GM13977 (cell line): Measurements from ENCODE around the gene ASPSCR1.

Experiments
- DNase-seq: peaks from one replicate; pipeline ENCODE4 v3.0.0; 2012; ENCODE audit warnings: low spot score
- in situ Hi-C: fragments of 300-500 bp; cut with MboI; formaldehyde crosslinking; loops from one replicate; pipeline ENCODE4 v1.12.0; 2022; ENCODE audit warnings: low sequenced_read_pairs, low pct_unique_long_range_greater_than_20kb, mixed read lengths, inconsistent platforms; ENCODE audit not compliant: unreplicated experiment
- TF ChIP-seq, protein P1 (sequence below): IDR thresholded peaks from 2 replicates; pipeline ENCODE4 v1.5.1; 2012; ENCODE audit warnings: mild to moderate bottlenecking, control low read depth; ENCODE audit not compliant: insufficient read depth; ENCODE audit errors: extremely low read depth, missing control alignments

ASPSCR1 gene

DNA sequence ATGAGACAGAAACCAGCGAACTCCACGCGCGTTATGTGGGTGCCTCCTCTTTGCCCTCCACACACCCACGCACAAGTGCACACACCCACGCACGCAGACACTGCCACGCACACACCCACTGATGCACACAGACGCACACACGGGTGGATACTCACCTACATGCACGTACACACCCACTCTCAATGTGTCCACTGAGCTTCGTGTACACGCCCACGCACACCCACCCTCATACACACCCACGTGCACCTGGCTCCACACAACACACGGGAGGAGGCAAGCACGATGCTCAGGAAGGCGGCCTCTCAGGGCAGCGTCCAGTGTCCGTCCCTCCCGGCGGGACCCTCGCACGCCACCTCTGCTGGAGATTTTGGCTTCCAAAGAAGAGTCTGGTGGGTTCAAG is 70.0 kb downstream of the ASPSCR1 start:
- DNase-seq, result no peak
- in situ Hi-C loops, result no loop called here
- TF ChIP-seq, protein P1, sequence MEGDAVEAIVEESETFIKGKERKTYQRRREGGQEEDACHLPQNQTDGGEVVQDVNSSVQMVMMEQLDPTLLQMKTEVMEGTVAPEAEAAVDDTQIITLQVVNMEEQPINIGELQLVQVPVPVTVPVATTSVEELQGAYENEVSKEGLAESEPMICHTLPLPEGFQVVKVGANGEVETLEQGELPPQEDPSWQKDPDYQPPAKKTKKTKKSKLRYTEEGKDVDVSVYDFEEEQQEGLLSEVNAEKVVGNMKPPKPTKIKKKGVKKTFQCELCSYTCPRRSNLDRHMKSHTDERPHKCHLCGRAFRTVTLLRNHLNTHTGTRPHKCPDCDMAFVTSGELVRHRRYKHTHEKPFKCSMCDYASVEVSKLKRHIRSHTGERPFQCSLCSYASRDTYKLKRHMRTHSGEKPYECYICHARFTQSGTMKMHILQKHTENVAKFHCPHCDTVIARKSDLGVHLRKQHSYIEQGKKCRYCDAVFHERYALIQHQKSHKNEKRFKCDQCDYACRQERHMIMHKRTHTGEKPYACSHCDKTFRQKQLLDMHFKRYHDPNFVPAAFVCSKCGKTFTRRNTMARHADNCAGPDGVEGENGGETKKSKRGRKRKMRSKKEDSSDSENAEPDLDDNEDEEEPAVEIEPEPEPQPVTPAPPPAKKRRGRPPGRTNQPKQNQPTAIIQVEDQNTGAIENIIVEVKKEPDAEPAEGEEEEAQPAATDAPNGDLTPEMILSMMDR, result no peak

DNA sequence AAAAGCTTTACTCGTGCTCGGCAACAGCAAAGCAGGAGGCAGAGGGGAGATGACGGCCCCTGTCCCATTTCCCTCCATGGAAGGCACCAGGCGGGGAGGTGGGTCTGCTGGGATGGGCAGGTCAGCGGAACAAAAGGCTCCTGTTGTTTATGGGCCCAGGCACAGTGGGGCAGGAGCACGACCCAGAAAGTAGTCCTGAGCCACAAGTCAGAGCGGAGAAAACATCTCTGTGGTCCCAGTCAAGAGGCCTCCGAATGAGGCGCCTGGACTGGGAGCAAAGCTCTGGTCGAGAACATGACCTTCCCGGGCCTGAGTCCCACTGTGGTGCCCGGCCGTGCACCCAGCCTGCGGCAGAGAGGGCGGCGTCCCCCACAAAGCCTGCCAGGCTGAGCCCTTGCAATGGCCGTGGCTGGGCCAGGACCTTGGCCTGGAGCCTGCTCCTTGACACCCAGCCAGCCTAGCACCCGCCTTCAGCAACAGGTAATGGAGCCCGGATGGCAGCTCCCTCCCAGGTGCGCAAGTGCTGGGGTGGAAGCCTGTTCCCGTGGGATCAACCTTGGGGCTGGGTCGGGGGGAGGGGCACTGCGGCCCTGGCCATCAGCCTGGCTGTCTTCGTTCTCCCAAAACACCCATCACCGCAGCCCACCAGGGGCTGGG is 70.6 kb downstream of the ASPSCR1 start:
- no peak for DNase-seq
- in situ Hi-C loops, result no loop called here
- TF ChIP-seq, protein P1, result no peak

DNA sequence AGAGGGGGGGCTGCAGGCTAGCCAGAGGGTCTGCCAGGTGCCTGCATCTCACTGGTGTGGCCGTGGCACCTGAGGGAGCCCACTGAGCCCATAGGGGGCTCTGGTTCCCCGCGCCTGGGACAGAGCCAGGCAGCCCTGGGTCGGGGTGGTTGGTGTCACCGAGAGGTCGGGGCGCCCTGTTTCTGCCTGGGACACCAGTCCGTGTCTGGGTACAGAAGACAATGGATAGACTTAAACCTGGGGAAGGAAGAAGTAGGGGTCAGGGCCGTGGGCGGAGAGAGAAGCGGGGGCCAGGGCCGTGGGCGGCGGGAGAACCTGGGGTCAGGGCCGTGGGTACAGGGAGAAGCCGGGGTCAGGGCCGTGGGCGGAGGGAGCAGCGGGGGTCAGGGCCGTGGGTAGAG is 71.1 kb downstream of the ASPSCR1 start:
- TF ChIP-seq, protein P1, result no peak
- in situ Hi-C loops, result no loop called here
- no peak for DNase-seq

DNA sequence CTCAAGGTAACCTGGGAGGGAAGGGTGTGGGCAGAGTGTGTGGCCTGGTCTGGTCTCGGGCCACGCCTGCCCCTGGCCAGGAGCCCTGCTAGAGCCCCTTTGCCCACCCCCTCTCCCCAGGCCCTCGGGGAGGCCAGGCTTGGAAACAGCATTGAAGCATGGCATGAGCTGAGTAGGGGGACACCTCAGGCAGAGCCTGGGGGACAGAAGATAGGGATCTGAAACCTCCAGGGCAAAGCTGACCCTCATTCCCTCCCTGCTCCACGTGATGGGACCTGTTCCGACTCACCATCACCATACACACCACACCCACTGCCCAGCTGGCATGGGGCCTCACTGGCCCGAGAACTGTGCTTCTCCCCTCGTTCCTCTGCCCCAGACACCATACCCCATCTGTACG is 71.7 kb downstream of the ASPSCR1 start:
- TF ChIP-seq, protein P1, result no peak
- no peak for DNase-seq
- in situ Hi-C loops, result no loop called here

DNA sequence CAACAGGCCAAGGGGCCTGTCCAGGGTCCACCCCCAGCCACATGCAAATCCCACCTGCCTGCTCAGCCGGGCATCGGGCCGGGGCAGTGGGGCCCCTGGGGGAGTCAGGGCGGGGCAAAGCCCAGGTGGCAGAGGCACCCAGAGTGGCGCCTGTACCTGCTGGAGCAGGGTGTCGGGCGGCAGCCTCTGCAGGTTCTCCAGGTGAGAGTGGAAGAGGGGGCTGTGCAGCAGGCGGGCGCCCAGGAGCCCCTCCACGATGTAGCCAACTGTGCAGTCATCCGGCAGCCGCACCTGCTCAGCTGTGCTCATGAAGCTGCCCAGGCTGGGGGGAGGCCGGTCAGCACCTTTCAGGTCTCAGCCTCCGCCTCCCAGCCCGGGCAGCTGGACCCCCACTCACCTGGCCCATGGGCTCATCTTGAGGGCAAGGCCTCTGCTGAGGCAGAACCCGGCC is 72.1 kb downstream of the ASPSCR1 start:
- in situ Hi-C loops, result no loop called here
- TF ChIP-seq, protein P1, result no peak
- no peak for DNase-seq

DNA sequence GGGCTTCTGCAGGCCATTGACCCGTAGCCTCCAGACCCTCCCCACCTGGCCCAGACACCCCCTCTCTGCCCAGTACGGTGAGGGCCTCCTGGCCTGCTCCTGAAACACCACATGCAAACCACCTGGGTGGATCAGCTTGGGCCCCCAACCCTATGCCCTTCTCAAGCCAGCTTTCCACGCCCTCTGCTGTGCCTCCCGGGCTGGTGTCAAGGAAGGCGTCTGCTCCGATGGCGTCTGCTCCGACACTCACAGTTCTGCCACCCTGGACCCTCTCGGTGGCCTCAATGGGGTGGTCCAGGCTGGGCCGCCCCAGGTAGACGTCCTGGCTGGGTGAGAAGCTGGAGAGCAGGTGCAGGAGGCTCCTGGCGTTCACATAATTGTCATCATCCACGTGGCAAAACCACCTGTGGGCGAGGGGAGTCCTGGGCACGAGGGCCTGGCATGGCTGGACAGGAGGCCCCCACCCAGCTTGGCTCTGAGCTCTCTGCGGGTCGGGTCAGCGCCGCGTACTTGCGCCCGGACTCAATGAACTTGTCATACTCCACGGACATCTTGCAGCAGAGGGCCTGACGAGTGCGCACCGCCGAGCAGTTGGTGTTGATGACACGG is 72.8 kb downstream of the ASPSCR1 start:
- in situ Hi-C loops, result no loop called here
- TF ChIP-seq, protein P1, result no peak

More for the DNA sequence above, 72.8 kb downstream of the ASPSCR1 start:
- no peak for DNase-seq
